ENCODE data around the gene DLGAP1. TPM values are rescaled to one million over a fixed set of nuclear protein-coding genes. Genes with fewer than 3 reads are reported as not detected.

The DLGAP1 gene
- total and polyA plus RNA-seq, 10 donors, result 0.11 to 6.0 (median 2.1) TPM

- no peak overlapping the region for H3K4me3 ChIP-seq
- TF ChIP-seq POLR2AphosphoS5 (IDR thresholded peaks at IDR 0.05) (no peak), CTCF (IDR thresholded peaks at IDR 0.05 in 8 of 11, conservative IDR thresholded peaks at IDR 0.05 in 3 of 11) (no peak), POLR2A (IDR thresholded peaks at IDR 0.05) (no peak)
- H3K36me3 ChIP-seq, result no peaks in the 10 kb centered on the region
- intact Hi-C loops (cut with DNase I; ENCODE audit: low total_unique reads), result no loop called here
- H3K9me3 ChIP-seq, result no peaks in the 10 kb centered on the region
- WGBS, 5 donors, result 80 to 97% (median 85%) methylated on average over 3 of the region's 3 CpGs
- no peaks in the 10 kb centered on the region for H3K4me1 ChIP-seq
- DNase-seq, result no peak
- H3K27ac ChIP-seq, result no peak overlapping the region
- no peaks in the 10 kb centered on the region for H3K27me3 ChIP-seq (replicated peaks in 1 of 7)
Observed at GRCh38 chr18:3814816-3815215, 640.3 kb downstream of the DLGAP1 start.

GRCh38 chr18:3810296-3810695, 644.8 kb downstream of the DLGAP1 start:
- Histone ChIP-seq H3K36me3 (no peaks in the 10 kb centered on the region), H3K4me3 (no peak overlapping the region), H3K27me3 (replicated peaks in 1 of 7) (no peaks in the 10 kb centered on the region), H3K27ac (no peak overlapping the region), H3K9me3 (no peaks in the 10 kb centered on the region), H3K4me1 (no peaks in the 10 kb centered on the region)
- TF ChIP-seq POLR2AphosphoS5 (IDR thresholded peaks at IDR 0.05) (no peak), POLR2A (IDR thresholded peaks at IDR 0.05) (no peak), CTCF (IDR thresholded peaks at IDR 0.05 in 8 of 11, conservative IDR thresholded peaks at IDR 0.05 in 3 of 11) (no peak)
- WGBS, 5 donors, result 61 to 68% (median 62%) methylated on average over 2 of the region's 2 CpGs
- intact Hi-C loops (cut with DNase I; ENCODE audit: low total_unique reads), result no loop called here
- DNase-seq, result no peak

GRCh38 chr18:3808985-3809780, 645.9 kb downstream of the DLGAP1 start:
- H3K27ac ChIP-seq, result no peak overlapping the region
- no peak overlapping the region for H3K4me3 ChIP-seq
- H3K36me3 ChIP-seq, result no peaks in the 10 kb centered on the region
- H3K27me3 ChIP-seq (replicated peaks in 1 of 7), result no peaks in the 10 kb centered on the region
- intact Hi-C loops (cut with DNase I; ENCODE audit: low total_unique reads), result no loop called here
- H3K9me3 ChIP-seq, result no peaks in the 10 kb centered on the region
- no peaks in the 10 kb centered on the region for H3K4me1 ChIP-seq
- no peak for TF ChIP-seq POLR2A (IDR thresholded peaks at IDR 0.05)
- TF ChIP-seq CTCF (IDR thresholded peaks at IDR 0.05 in 8 of 11, conservative IDR thresholded peaks at IDR 0.05 in 3 of 11), result no peak
- no peak for TF ChIP-seq POLR2AphosphoS5 (IDR thresholded peaks at IDR 0.05)
- DNase-seq, result no peak
- WGBS, 5 donors, result 71 to 88% (median 85%) methylated on average over 6 of the region's 6 CpGs

- peaks cover 0 to 6% (median 0%) of the 10 kb centered on the region in 7 donors for H3K27me3 ChIP-seq (replicated peaks in 1 of 7)
- TF ChIP-seq CTCF (IDR thresholded peaks at IDR 0.05 in 8 of 11, conservative IDR thresholded peaks at IDR 0.05 in 3 of 11) (no peak), POLR2AphosphoS5 (IDR thresholded peaks at IDR 0.05) (no peak), POLR2A (IDR thresholded peaks at IDR 0.05) (no peak)
- H3K4me3 ChIP-seq, result no peak overlapping the region
- 75 to 87% (median 85%) methylated on average over 4 of the region's 4 CpGs for WGBS, 5 donors
- H3K36me3 ChIP-seq, result no peaks in the 10 kb centered on the region
- no peaks in the 10 kb centered on the region for H3K9me3 ChIP-seq
- H3K27ac ChIP-seq, result no peak overlapping the region
- intact Hi-C loops (cut with DNase I; ENCODE audit: low total_unique reads), result no loop called here
- no peak for DNase-seq
- H3K4me1 ChIP-seq, result no peaks in the 10 kb centered on the region
Observed at GRCh38 chr18:3806656-3807055, 648.5 kb downstream of the DLGAP1 start.

Data from spleen (tissue), 11 donors.